Adrenal gland (tissue), 12 donors: Measurements from ENCODE around the gene GDF9. TPM values are rescaled to one million over a fixed set of nuclear protein-coding genes. Genes with fewer than 3 reads are reported as not detected.
A peak's percentile ranks its signal among the peaks of the same experiment; 100 is the strongest.

Experiments used
- DNase-seq, 7 donors: peaks; one replicate each; pipeline ENCODE4 v3.0.0-alpha.2; 2019 to 2020
- H3K27ac ChIP-seq, 5 donors: fragments of 200-600 bp; sonication (generic) in 4 of 5; 1 replicate in 3 of 5; 2 replicates in 2 of 5; pipeline versions ENCODE4 v1.5.1 to v1.8.0; 2016 to 2020; ENCODE audit warnings: mild to moderate bottlenecking in 1 of 5
- H3K27me3 ChIP-seq: fragments of 200-600 bp; 2 replicates; pipeline ENCODE4 v1.8.0; 2021
- H3K36me3 ChIP-seq, 2 donors: fragments of 200-600 bp; replicated peaks in 1 of 2; 1 replicate in 1 of 2; 2 replicates in 1 of 2; pipeline versions ENCODE4 v1.5.1 to v1.8.0; 2018 to 2022
- H3K4me1 ChIP-seq, 2 donors: fragments of 200-600 bp; replicated peaks in 1 of 2; 1 replicate in 1 of 2; 2 replicates in 1 of 2; pipeline versions ENCODE4 v1.5.1 to v1.8.0; 2018 to 2021
- H3K4me3 ChIP-seq, 4 donors: fragments of 200-600 bp; sonication (generic) in 3 of 4; one replicate each; pipeline ENCODE4 v1.5.1; 2016 to 2018
- H3K9me3 ChIP-seq, 3 donors: fragments of 200-600 bp; sonication (generic) in 1 of 3; replicated peaks in 1 of 3; 1 replicate in 2 of 3; 2 replicates in 1 of 3; pipeline versions ENCODE4 v1.5.1 to v1.8.0; 2016 to 2021
- POLR2A ChIP-seq, 2 donors: fragments of 450-650 bp; IDR thresholded peaks; one replicate each; pipeline ENCODE4 v1.6.1; 2017; ENCODE audit warnings: antibody characterized with exemption in 2 of 2, mild to moderate bottlenecking in 2 of 2, moderate library complexity in 1 of 2
- WGBS, 4 donors: extraction: QIAGEN DNeasy Blood & Tissue Kit in 2 of 4; methylation state at CpG; one replicate each; pipeline versions ENCODE4 v1.1.5 to v1.1.7; 2013 to 2017; 5-methylcytosine and 5-hydroxymethylcytosine counted together
- intact Hi-C, 2 donors: fragments of 100-400 bp; cut with DNase I; formaldehyde crosslinking; loops; one replicate each; pipeline versions ENCODE4 v1.14.1 to v1.15.0; 2022 to 2023
- polyA plus RNA-seq, 3 donors: library from polyadenylated mRNA; stranded (reverse); fragments of 200-250 nt in 2 of 3; fragments of 350-450 nt in 1 of 3; fragmentation: Illumina TruSeq in 1 of 3; extraction: RNeasy Lipid Tissue Mini Kit (QIAGEN cat#74804) in 1 of 3; gene quantifications; one replicate each; pipeline ENCODE4 v1.2.3, GENCODE V29; 2013 to 2014
- total RNA-seq, 9 donors: library from RNA; depleted of rRNA in 4 of 9; stranded (reverse); fragments of >200 nt in 4 of 9; fragments of 120-200 nt in 1 of 9; fragmentation: NEBNext Ultra II Directional in 1 of 9; extraction: Animal tissue kit (Norgen Biotek cat#: 25700) in 1 of 9; gene quantifications; one replicate each; pipeline versions ENCODE4 v1.1.0 to v1.2.4, GENCODE V29; 2013 to 2023
- TF ChIP-seq, protein P1 (sequence below), 6 experiments: fragments of 450-650 bp in 4 of 6; fragments of 200-600 bp in 2 of 6; sonication (generic) in 1 of 6; IDR thresholded peaks; 1 replicate in 5 of 6; 2 replicates in 1 of 6; pipeline versions ENCODE4 v1.5.1 to v1.8.0; 2016 to 2021; ENCODE audit warnings: antibody characterized with exemption in 6 of 6, mild to moderate bottlenecking in 2 of 6, moderate library complexity in 1 of 6
- donor health status: healthy with polysubstance abuse.
- donor health status: Bipolar disorder and iron deficiency.
- donor health status: DM: yes; HTN: yes; CAD: no.
- donor health status: DM: no; HTN: no; CAD: no.
- donor health status: DM: no; HTN: no; CAD: no.
- donor health status: DM: yes; HTN: yes; CAD: no.

GDF9 gene
- total and polyA plus RNA-seq, 12 donors, result 0.41 to 1.4 (median 0.83) TPM

GRCh38 chr5:132816083-132816482 is 50.2 kb downstream of the GDF9 start:
- TF ChIP-seq POLR2A (IDR thresholded peaks at IDR 0.05), result no peak
- TF ChIP-seq, protein P1, sequence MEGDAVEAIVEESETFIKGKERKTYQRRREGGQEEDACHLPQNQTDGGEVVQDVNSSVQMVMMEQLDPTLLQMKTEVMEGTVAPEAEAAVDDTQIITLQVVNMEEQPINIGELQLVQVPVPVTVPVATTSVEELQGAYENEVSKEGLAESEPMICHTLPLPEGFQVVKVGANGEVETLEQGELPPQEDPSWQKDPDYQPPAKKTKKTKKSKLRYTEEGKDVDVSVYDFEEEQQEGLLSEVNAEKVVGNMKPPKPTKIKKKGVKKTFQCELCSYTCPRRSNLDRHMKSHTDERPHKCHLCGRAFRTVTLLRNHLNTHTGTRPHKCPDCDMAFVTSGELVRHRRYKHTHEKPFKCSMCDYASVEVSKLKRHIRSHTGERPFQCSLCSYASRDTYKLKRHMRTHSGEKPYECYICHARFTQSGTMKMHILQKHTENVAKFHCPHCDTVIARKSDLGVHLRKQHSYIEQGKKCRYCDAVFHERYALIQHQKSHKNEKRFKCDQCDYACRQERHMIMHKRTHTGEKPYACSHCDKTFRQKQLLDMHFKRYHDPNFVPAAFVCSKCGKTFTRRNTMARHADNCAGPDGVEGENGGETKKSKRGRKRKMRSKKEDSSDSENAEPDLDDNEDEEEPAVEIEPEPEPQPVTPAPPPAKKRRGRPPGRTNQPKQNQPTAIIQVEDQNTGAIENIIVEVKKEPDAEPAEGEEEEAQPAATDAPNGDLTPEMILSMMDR (IDR thresholded peaks at IDR 0.05), result no peak
- intact Hi-C loops, result loop anchor here in 1 of 2 donors (10.0 kb wide), 1 partner anchor 431 kb away; no protein-coding TSS in a partner anchor
- no peaks in the 10 kb centered on the region for H3K36me3 ChIP-seq
- no peaks in the 10 kb centered on the region for H3K9me3 ChIP-seq
- DNase-seq, result no peak
- no peak overlapping the region for H3K27ac ChIP-seq
- peaks cover 3 to 9% of the 10 kb centered on the region in 2 donors for H3K4me1 ChIP-seq
- no peak overlapping the region for H3K4me3 ChIP-seq
- 84 to 89% (median 86%) methylated on average over 2 of the region's 2 CpGs for WGBS, 4 donors
- H3K27me3 ChIP-seq, result peaks cover 14% of the 10 kb centered on the region

DNA sequence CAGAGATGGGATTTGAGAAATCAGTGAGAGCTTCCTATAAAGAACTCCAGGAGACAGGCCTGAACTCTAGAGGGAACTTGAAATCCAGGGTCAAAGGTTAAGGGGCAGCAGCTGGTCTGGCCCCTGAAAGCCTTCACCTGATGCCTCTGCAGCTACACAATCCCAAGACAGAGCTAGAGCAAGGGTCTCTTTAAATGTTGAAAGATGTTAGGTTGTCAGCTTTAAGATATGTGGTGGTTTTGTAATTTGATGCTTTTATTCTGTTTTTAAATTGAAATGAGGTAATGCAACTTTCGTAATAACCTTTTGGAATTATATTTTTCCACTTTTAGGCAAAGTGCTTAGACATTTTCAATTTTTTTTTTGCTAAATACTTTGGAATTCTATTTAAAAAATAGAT is 50.8 kb downstream of the GDF9 start:
- Histone ChIP-seq H3K36me3 (no peaks in the 10 kb centered on the region), H3K4me3 (no peak overlapping the region), H3K4me1 (peaks cover 3 to 9% of the 10 kb centered on the region in 2 donors), H3K27ac (no peak overlapping the region), H3K9me3 (no peaks in the 10 kb centered on the region), H3K27me3 (peaks cover 15% of the 10 kb centered on the region)
- intact Hi-C loops, result loop anchor here in 1 of 2 donors (10.0 kb wide), 1 partner anchor 431 kb away; no protein-coding TSS in a partner anchor
- no peak for DNase-seq
- no peak for TF ChIP-seq POLR2A (IDR thresholded peaks at IDR 0.05)
- TF ChIP-seq, protein P1 (IDR thresholded peaks at IDR 0.05), result no peak
- 86 to 97% (median 93%) methylated on average over 1 of the region's 1 CpG for WGBS, 4 donors

DNA sequence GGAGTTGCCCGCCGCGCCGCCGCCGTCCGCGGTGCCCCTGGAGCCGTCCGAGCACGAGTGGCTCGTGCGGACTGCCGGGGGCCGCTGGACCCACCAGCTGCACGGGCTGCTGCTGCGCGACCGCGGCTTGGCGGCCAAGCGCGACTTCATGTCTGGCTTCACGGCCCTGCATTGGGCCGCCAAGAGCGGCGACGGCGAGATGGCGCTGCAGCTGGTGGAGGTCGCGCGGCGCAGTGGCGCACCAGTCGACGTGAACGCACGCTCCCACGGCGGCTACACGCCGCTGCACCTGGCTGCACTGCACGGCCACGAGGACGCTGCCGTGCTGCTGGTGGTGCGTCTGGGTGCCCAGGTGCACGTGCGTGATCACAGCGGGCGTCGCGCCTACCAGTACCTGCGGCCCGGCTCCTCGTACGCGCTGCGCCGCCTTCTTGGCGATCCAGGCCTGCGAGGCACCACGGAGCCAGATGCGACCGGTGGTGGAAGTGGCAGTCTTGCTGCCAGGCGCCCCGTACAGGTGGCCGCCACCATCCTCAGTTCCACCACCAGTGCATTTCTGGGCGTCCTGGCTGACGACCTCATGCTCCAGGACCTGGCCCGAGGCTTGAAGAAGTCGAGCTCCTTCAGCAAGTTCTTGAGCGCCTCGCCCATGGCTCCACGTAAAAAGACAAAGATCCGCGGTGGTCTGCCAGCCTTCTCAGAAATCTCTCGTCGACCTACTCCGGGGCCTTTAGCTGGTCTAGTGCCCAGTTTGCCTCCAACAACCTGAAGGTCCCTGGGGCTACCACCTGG is 51.6 kb downstream of the GDF9 start:
- H3K9me3 ChIP-seq, result no peaks in the 10 kb centered on the region
- H3K27ac ChIP-seq, result peak overlapping the region in 1 of 5 donors; percentile 56
- intact Hi-C loops, result loop anchor here in 1 of 2 donors (10.0 kb wide), 1 partner anchor 430 kb away; no protein-coding TSS in a partner anchor
- no peak for TF ChIP-seq POLR2A (IDR thresholded peaks at IDR 0.05)
- TF ChIP-seq, protein P1 (IDR thresholded peaks at IDR 0.05), result no peak
- 62 to 84% (median 67%) methylated on average over 34 to 81 of the region's 81 CpGs for WGBS, 4 donors
- peaks cover 3 to 9% of the 10 kb centered on the region in 2 donors for H3K4me1 ChIP-seq
- H3K4me3 ChIP-seq, result peak overlapping the region in 1 of 4 donors; percentile 46
- H3K27me3 ChIP-seq, result peaks cover 15% of the 10 kb centered on the region
- no peaks in the 10 kb centered on the region for H3K36me3 ChIP-seq
- DNase-seq, result peak in 1 of 7 donors; percentile 50

DNA sequence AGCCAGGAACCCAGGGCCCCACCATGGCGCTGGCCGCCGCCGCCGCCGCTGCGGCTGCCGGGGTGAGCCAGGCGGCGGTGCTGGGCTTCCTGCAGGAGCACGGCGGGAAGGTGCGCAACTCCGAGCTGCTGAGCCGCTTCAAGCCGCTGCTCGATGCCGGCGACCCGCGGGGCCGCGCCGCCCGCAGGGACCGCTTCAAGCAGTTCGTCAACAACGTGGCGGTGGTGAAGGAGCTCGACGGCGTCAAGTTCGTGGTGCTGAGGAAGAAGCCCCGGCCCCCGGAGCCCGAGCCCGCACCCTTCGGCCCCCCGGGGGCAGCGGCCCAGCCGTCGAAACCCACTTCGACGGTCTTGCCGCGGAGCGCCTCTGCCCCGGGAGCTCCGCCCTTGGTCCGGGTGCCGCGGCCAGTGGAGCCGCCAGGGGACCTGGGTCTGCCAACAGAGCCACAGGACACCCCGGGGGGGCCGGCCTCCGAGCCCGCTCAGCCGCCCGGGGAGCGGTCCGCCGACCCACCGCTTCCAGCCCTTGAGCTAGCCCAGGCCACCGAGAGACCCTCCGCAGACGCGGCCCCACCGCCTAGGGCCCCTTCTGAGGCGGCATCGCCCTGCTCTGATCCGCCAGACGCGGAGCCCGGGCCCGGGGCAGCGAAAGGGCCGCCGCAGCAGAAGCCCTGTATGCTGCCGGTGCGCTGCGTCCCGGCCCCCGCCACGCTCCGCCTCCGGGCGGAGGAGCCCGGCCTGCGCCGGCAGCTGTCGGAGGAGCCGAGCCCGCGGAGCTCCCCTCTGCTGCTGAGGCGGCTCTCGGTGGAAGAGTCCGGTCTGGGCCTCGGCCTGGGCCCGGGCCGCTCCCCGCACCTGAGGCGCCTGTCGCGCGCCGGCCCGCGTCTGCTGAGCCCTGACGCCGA is 52.4 kb downstream of the GDF9 start:
- no peak for TF ChIP-seq POLR2A (IDR thresholded peaks at IDR 0.05)
- TF ChIP-seq, protein P1 (IDR thresholded peaks at IDR 0.05), result peak in 1 of 6 experiments; percentile 21
- intact Hi-C loops, result loop anchor here in 1 of 2 donors (10.0 kb wide), 1 partner anchor 429 kb away; no protein-coding TSS in a partner anchor
- no peaks in the 10 kb centered on the region for H3K9me3 ChIP-seq
- peaks cover 3 to 9% of the 10 kb centered on the region in 2 donors for H3K4me1 ChIP-seq
- H3K36me3 ChIP-seq, result no peaks in the 10 kb centered on the region
- DNase-seq, result peak in 2 of 7 donors; percentile 27 to 55
- H3K27ac ChIP-seq, result peak overlapping the region in 1 of 5 donors; percentile 56
- WGBS, 4 donors, result 0 to 6% (median 5%) methylated on average over 3 to 109 of the region's 110 CpGs
- H3K27me3 ChIP-seq, result peaks cover 15% of the 10 kb centered on the region
- peak overlapping the region in 2 of 4 donors; percentile 18 to 46 for H3K4me3 ChIP-seq
